Uterus (tissue), 4 donors: ENCODE results near the gene LCN9. TPM values are rescaled to one million over a fixed set of nuclear protein-coding genes. Genes with fewer than 3 reads are reported as not detected.

Experiments
- DNase-seq, 2 donors: peaks; one replicate each; pipeline ENCODE4 v3.0.0-alpha.2; 2019 to 2020
- H3K27ac ChIP-seq, 2 donors: fragments of 200-600 bp; sonication (generic); 1 replicate in 1 of 2; 2 replicates in 1 of 2; pipeline ENCODE4 v1.5.1; 2016 to 2018
- H3K27me3 ChIP-seq, 2 donors: fragments of 200-600 bp; sonication (generic); one replicate each; pipeline ENCODE4 v1.5.1; 2018 to 2019; ENCODE audit warnings: control low read depth in 1 of 2
- H3K36me3 ChIP-seq, 2 donors: fragments of 200-600 bp; sonication (generic); one replicate each; pipeline ENCODE4 v1.5.1; 2019; ENCODE audit warnings: control low read depth in 1 of 2
- H3K4me1 ChIP-seq, 2 donors: fragments of 200-600 bp; sonication (generic); one replicate each; pipeline ENCODE4 v1.5.1; 2018 to 2019; ENCODE audit warnings: control low read depth in 1 of 2
- H3K4me3 ChIP-seq, 2 donors: fragments of 200-600 bp; sonication (generic); 1 replicate in 1 of 2; 2 replicates in 1 of 2; pipeline ENCODE4 v1.5.1; 2018 to 2019; ENCODE audit warnings: mild to moderate bottlenecking in 1 of 2
- H3K9me3 ChIP-seq, 2 donors: fragments of 200-600 bp; sonication (generic); one replicate each; pipeline ENCODE4 v1.5.1; 2019; ENCODE audit warnings: control low read depth in 1 of 2
- CTCF ChIP-seq, 4 experiments: fragments of 200-600 bp in 2 of 4; fragments of 450-650 bp in 2 of 4; sonication (generic) in 2 of 4; IDR thresholded peaks; one replicate each; pipeline ENCODE4 v1.5.1; 2016 to 2019; ENCODE audit warnings: antibody characterized with exemption in 4 of 4, mild to moderate bottlenecking in 2 of 4, moderate library complexity in 1 of 4
- POLR2A ChIP-seq, 2 donors: fragments of 450-650 bp; IDR thresholded peaks; one replicate each; pipeline ENCODE4 v1.6.1; 2016; ENCODE audit warnings: antibody characterized with exemption in 2 of 2, mild to moderate bottlenecking in 1 of 2, moderate library complexity in 1 of 2
- intact Hi-C: fragments of 100-400 bp; cut with DNase I; formaldehyde crosslinking; loops from one replicate; pipeline ENCODE4 v1.15.1; 2023; ENCODE audit warnings: low total_unique reads
- total RNA-seq, 4 donors: library from RNA; depleted of rRNA in 3 of 4; stranded (reverse); fragments of >200 nt in 3 of 4; gene quantifications; one replicate each; pipeline versions ENCODE4 v1.1.0 to v1.2.4, GENCODE V29; 2014 to 2023
- donor health status: DM: yes; HTN: yes; CAD: no.

LCN9 gene
- total RNA-seq, 4 donors from 2014 or later, result not detected

DNA sequence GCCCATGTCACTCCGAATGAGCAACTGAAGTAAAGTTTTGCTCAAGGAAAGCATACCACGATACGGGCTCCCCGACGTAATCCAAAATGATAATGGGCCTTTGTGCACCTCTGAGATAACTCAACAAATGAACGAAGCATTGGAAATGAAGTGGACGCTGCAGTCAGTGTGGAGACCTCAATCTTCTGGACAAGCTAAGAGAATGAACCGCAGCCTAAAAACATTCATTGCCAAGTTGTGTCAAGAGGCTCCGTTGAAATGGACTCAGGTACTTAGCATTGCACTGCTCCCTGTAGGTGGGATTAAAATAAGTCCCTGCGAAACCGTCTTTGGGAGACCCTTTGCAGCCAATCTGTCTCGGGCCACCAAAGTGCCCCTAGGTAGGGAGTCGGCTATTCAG, 3.9 kb upstream of the LCN9 start:
- no peaks in the 10 kb centered on the region for H3K4me1 ChIP-seq
- no peak overlapping the region for H3K4me3 ChIP-seq
- H3K27me3 ChIP-seq, result no peaks in the 10 kb centered on the region
- no peaks in the 10 kb centered on the region for H3K36me3 ChIP-seq
- TF ChIP-seq CTCF (IDR thresholded peaks at IDR 0.05) (no peak), POLR2A (IDR thresholded peaks at IDR 0.05) (no peak)
- DNase-seq, result no peak
- no peaks in the 10 kb centered on the region for H3K9me3 ChIP-seq
- intact Hi-C loops, result no loop called here
- H3K27ac ChIP-seq, result no peak overlapping the region

DNA sequence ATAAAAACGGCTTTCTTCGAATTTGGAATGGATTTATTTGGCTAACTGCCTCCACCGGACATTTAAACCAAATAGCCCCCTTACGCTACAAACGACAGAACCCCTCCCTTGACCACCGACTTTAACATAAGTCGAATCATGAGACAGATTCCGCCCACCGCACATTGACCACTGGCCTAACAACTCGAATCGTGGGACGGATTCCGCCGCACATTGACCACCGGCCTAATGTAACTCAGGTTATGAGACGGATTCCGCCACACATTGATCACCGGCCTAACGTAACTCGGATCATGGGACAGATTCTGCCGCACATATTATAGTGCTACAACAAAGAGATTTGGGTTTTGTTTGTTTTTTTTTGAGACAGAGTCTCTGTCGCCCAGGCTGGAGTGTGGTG, 2.7 kb upstream of the LCN9 start:
- Histone ChIP-seq H3K36me3 (no peaks in the 10 kb centered on the region), H3K27ac (no peak overlapping the region), H3K4me3 (no peak overlapping the region), H3K27me3 (no peaks in the 10 kb centered on the region), H3K9me3 (no peaks in the 10 kb centered on the region), H3K4me1 (no peaks in the 10 kb centered on the region)
- no peak for DNase-seq
- intact Hi-C loops, result no loop called here
- TF ChIP-seq CTCF (IDR thresholded peaks at IDR 0.05) (no peak), POLR2A (IDR thresholded peaks at IDR 0.05) (no peak)

DNA sequence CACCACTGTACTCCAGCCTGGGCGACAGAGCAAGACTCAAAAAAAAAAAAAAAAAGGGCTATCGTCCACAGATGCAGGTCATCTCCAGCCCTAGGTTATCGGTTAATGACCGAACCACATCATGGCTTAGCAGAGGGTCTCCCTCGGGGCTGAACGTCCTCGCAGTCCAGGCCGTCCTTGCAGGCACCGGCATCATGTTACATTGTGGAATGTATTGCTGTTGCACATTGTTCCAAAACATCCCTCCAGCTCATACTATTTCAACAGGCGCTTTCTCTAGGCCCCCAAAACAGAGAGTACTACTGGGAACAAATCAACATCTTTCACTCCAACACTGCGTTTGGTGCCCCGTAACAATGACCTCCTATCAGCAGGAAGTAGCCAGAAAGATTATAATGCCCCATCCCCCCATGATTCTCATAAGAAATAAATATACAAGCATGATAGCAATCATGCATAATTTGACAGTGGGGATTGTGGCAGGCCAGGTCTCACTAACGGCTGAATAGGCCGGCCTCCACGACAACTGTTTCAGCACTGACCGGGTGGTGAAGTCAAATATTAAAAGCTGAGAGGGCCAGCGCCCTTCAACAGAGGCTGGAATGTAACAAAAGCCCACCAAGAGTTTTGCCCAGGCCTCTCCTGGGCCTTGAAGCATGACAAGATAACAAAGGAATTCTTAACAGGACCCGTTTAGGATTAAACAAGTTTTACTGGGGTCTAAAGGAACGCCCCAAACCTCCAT, 1.1 kb upstream of the LCN9 start:
- Histone ChIP-seq H3K9me3 (no peaks in the 10 kb centered on the region), H3K27ac (no peak overlapping the region), H3K36me3 (no peaks in the 10 kb centered on the region), H3K4me1 (no peaks in the 10 kb centered on the region), H3K4me3 (no peak overlapping the region), H3K27me3 (no peaks in the 10 kb centered on the region)
- no peak for DNase-seq
- intact Hi-C loops, result no loop called here
- no peak for TF ChIP-seq POLR2A (IDR thresholded peaks at IDR 0.05)
- no peak for TF ChIP-seq CTCF (IDR thresholded peaks at IDR 0.05)

GRCh38 chr9:135663451-135663770, 302 bp downstream of the LCN9 start:
- Histone ChIP-seq H3K4me1 (no peaks in the 10 kb centered on the region), H3K36me3 (no peaks in the 10 kb centered on the region), H3K27ac (no peak overlapping the region), H3K27me3 (no peaks in the 10 kb centered on the region), H3K9me3 (no peaks in the 10 kb centered on the region), H3K4me3 (no peak overlapping the region)
- intact Hi-C loops, result no loop called here
- TF ChIP-seq POLR2A (IDR thresholded peaks at IDR 0.05) (no peak), CTCF (IDR thresholded peaks at IDR 0.05) (no peak)
- no peak for DNase-seq

GRCh38 chr9:135663857-135664256, 748 bp downstream of the LCN9 start:
- Histone ChIP-seq H3K27me3 (no peaks in the 10 kb centered on the region), H3K9me3 (no peaks in the 10 kb centered on the region), H3K4me3 (no peak overlapping the region), H3K36me3 (no peaks in the 10 kb centered on the region), H3K27ac (no peak overlapping the region), H3K4me1 (no peaks in the 10 kb centered on the region)
- intact Hi-C loops, result no loop called here
- no peak for DNase-seq
- TF ChIP-seq CTCF (IDR thresholded peaks at IDR 0.05) (no peak), POLR2A (IDR thresholded peaks at IDR 0.05) (no peak)
